HG03108 (cell line): ENCODE results near the gene MMP24.
"Not testable (repeated sequence)": the region's sequence is repeated elsewhere in the genome, so short reads cannot be mapped to it uniquely, and the experiment has no call there.

Experiments
- ATAC-seq: cut with Tn5 transposase; IDR thresholded peaks from one replicate; pipeline ENCODE4 v1.9.1; 2021; ENCODE audit warnings: moderate library complexity; ENCODE audit not compliant: unreplicated experiment

The MMP24 gene

DNA sequence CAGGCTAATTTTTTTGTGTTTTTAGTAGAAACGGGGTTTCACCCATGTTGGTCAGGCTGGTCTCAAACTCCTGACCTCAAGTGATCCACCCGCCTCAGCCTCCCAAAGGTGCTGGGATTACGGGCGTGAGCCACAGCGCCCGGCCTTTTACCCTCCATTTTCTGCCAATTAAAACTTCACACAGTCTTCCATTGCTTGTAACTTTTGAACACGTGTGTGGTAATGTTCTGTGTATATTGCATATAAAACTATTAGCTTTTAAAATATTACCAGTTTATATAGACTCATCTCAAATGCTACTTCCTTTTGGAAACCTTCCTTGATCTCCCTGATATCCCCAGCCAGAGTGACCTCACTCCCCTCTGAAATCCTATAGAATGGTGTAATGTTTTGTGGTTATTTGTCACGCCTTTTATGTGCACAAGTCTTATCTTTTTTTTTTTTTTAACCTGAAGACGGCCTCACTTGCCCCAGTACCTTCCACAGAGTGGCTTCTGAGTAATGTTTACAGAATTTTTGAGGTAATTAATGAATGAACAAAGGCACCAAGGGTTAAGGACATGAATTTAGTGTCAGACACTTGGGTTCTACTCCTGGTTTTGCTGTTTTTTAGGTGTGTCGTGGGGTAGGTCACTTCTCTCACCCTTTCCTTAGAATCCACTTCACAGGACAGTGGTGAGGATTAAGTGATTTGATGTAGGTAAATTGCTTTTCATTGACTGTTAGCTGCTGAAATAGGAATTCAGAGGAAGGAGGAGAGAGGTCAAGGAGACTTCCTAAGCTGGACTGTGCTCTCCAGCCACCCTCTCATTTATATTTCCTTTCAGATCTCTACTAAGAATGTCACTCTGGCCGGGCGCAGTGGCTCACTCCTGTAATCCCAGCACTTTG lies 11.2 kb upstream of the MMP24 start:
- ATAC-seq = no peak

DNA sequence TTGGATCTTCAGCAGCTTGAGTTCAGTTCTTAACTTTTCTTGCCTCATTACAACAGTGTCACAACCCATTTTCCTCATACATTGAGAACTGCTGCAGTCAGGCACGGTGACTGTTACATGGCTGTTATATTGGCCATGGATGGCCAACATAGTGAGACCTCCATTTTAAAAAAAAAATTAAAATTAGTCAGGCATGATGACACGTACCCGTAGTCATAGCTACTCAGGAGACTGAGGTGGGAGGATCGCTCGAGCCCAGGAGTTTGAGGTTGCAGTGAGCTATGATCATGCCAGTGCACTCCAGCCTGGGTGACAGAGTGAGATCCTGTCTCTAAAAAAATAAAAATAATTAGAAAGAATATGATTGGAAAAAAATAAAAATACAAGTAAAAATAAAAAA lies 9.9 kb upstream of the MMP24 start:
- no peak for ATAC-seq

DNA sequence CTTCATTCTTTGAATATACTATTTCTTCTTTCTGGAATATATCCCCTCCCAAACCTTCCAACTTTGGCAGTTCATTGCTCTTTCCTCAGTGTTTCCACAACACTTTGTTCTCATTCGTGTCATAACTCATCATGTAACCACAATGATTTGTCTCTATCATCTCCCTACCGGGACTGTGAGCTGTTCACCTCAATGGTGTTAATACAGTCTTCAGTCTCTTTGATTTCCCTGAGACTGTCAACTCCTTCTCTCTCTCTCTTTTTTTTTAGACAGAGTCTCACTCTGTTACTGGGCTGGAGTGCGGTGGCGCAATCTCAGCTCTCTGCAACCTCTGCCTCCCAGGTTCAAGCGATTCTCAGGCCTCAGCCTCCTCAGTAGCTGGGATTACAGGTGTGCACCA lies 2.5 kb upstream of the MMP24 start:
- no peak for ATAC-seq

DNA sequence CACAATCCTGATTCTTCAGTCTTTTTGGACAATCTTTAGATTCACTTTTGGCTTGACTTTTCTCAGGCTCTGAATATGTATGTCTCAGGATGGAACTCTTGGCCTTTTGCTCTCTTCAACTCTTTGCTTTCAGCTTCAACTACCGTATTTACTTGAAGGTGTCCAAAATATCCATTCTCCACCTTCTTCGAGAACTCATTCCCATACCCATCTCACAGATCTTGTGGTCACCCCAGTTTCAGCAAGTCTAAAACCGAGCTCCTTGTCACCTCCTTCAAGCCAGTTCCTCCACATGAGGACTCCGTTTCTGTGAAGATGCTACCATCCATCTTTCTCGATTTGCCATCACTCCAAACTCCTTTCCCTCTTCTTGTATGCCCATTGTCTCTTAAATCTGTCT lies 2.0 kb upstream of the MMP24 start:
- no peak for ATAC-seq

DNA sequence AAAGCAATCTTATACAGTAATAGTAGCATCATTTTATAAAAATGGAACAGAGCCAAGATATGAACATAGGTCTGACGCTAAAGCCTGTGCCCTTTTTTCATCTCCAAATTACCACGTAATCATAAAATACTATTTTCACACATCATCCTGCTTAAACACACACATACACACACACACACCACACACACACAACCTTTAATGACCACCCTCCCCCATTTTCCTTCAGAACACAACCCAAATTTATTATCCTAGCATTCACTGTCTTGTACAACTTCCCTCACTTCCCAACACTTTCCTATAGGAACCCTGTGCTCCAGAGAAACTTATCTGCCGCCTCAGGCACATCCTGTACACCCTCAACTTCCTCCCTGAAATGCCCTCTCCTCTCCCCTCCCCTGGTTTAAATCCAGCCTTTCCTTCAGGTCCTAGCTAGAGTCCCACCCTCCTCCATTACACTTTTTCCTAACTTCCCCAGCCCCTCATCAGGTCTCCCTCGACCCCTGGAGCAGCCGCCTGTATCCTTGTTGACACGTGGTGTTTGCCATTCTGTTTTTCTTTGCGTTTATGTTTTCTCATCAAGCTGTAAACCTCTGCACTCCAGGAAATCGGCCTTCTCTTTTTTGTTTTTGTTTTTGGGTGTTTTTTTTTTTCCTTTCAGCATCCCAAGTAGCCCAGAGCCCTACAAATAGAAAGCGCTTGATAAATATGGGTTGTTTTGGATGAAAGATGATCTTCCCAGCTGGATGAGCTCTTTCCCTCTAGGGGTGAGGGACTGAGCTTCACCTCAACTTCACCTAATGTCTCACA lies 968 bp upstream of the MMP24 start:
- ATAC-seq = no peak

DNA sequence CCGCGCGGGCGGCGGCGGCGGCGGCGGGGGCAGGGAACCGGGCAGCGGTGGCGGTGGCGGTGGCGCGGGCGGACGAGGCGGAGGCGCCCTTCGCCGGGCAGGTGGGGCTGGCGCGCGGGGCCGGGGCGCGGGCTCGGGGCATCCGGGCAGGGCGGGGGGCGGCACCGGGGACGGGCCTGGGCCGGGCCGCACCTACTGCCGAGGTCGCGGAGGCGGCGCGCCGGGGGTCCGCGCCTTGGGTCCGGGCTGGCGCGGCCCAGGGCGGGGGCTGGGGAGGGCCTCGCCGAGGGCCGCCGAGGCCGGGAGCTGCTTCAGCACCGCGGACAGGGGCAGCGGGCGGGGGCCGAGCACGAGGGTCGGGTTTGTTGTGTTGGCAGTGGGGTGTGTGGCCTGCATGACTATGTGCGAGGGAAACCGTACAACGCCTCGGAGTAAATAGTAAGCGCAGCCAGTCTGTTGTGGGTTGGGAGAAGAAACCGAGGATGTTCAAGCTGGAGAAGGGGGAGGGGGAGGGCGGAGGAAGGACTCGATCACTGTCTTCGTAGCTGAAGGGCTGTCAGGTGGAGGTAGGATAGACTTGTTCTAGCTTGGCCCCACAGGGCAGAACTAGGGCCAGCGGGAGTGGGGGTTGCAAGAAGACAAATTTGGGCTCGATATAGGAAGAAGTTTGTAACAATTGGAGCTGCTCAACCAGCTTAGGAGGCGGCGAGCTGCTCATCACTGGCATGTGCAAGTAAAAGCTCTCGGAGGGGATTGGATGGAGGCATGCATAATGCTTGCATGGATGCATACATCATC lies 593 bp downstream of the MMP24 start:
- no peak for ATAC-seq

DNA sequence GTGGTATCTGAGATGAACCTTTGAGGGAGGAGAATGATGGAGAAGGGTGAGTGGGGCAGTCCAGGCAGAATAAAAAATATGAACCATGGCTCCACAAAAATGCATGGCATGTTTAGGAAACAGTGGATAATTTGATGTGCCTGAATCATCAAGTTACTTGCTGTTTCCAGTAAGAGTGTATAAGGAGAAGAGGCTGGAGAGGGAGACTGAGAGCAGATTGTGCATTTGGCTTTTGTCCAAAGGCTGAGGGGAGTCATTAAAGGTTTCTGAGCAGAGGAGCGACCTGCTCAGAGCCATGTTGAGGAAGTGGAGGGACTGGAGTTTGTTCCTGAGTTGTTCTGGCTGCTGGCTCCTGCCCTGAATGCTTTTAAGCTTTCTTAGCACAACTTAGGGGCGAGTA lies 6.1 kb downstream of the MMP24 start:
- no peak for ATAC-seq

DNA sequence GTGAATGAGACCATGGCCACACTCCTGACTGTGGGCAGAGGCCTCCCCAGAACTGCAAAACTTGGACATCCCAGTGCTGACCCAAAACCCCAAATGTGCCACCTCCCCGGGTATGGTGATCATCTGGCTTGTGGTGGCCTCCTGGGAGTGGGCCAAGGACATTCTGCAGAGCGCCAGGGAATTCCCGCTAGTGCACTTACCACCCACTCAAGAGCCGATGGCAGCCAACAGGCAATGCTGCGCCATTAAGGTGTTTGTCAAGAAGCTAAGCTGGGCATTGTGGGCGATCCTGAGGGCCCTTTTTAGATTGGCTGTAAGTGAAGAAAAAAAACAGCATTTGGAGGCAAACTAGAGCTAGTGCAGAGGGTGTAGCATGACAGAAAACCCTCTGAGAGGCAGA lies 9.4 kb downstream of the MMP24 start:
- no peak for ATAC-seq

DNA sequence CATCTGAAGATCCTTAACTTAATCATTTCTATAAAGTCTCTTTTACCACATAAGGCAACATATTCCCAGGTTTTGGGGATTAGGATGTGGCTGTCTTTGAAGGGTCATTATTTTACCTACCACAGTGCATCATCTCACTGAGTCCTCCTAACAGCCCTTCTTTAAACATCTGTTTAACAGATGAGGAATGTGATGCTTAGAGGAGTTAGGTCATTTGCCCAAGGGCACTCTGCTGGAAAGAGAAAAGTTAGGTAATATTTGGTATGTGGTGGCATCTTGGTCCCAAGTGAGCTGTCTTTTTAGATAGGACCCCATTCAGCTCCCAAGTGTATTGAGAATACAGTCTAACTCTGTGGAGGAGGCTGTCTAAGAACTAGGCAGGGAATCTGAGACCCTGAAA lies 11.0 kb downstream of the MMP24 start:
- ATAC-seq = no peak

DNA sequence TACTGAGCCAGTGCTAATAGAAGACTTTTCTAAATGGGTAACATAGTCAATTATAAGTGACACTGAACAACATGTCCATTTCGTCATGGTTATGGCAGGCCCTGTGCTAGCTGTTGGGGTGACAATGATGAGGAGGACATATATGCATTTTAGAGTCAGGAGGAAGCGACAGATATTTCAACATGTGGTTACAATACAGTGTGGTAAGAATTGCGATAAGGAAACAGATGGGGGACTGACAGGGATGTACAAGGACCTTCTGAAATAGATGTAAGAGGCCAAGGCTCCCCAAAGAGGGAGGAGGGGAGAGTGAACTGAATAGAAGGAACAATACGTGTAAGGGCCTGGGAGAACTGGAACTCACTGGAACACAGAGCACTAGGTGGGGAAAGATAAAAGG lies 11.7 kb downstream of the MMP24 start:
- no peak for ATAC-seq

DNA sequence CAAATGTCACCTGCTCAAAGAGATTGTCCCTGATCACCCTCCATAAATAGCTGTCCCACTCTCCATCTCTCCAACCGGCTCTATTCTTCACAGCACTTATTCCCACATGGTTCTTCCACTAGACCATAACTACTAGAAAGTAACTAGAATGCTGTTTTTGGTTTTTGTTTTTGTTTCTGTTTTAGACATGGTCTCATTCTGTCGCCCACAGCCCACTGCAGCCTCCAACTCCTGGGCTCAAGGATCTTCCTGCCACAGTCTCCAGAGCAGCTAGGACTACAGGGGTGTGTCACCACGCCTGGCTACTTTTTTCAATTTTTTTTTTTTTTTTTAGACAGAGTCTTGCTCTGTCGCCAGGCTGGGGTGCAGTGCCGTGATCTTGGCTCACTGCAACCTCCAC lies 12.2 kb downstream of the MMP24 start:
- no peak for ATAC-seq

DNA sequence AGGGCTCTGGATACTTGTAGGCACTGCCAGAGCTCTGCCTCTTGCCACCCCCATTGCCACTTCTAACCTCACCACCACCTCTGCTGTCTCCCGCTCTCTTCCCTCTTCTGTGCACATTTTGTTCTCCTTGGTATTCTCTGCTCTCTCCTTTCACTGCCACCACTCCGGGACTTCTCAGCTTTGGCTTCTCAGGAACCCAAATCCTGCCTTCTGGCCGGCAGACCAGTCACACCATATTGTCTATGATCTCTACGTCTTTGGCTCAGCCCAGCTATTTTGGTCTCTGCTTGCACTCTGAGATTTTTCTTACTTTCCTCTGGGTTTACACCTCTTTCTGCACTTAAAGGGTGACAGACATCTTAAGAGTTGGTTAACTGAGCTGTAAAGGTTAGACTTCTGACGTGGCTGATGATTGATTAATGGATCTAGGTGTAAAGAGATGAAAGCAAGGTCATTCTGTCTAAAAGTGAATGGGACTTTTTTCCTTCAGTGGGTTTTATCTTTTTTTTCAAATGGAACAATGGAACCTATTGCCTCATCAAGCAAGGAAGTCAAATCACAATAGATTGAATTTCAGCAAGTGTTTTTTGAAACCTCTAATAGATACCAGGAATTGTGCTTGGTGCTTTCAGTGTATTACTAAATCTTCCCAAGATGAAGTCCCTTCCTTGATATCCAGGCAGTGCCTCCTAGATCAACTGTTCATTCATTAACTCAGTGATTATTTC lies 13.8 kb downstream of the MMP24 start:
- ATAC-seq = no peak

DNA sequence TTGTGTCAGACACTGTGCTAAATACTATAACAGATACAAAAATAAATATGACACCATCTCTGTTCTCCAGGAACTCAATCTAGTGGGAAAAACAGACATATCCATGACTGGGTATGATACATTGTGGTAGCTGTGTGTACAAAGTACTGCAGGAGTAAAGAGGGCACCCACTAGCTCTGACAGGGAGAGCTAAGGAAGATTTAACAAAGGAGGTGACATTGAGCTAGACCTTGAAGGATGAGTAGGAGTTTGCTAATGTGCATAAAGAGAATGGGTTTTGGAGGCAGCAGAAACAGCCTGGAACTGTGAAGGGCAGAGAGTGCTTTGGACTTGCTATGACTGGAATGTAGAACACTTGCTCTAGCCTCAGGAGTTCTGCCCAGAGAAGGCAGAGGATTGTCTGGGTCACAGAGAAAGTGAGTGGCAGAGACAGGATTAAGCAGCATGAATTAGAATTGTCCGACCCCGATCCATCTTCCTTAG lies 14.4 kb downstream of the MMP24 start:
- ATAC-seq = no peak

DNA sequence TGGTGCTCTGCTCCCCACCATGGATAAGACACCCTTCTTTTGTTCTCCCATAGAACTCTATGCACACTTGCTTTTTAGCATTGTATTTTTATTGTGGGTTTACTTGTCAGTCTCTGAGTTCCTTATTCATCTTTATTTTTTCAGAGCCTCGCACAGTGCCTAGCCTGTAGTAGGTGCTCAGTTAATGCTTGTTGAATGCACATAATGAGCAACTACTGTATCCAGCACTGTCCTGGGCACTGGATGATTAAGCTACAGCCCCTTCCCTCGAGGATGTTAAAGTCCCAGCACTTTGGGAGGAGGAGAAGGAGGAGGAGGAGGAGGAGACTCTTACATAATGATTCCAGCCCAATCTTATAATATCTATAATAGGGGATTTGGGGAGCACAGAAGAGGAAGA lies 16.8 kb downstream of the MMP24 start:
- ATAC-seq = no peak

DNA sequence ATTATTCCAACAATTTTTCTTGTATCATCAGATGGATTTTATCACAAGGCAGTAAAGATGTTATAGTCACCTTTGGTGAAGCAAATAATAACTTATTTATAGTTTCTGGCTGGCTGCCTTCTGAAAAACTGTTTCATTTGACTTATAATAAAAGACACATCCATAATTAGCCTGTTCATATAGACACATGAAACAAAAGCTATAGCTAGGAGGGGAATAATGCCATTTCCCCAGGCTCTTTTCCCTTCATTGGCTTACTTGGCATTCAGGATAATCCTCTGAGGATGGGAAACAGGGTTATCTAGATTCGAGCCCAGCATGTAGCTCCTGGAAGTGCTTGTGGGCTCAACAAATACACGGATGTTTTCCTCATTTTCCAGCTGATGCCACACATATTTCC lies 17.5 kb downstream of the MMP24 start:
- ATAC-seq = no peak

DNA sequence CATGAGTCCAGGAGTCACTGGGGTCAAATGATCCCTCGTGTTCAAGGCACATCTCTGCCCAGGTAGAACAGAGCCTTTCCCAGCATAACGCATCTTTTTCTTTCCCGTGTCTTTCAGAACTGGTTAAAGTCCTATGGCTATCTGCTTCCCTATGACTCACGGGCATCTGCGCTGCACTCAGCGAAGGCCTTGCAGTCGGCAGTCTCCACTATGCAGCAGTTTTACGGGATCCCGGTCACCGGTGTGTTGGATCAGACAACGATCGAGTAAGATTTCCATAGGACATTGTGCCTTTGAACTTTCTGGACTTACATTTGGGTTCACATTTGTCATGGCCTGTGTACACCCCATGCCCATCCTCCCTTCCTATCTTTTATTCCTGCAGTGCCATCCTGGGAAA lies 20.2 kb downstream of the MMP24 start:
- ATAC-seq = no peak

DNA sequence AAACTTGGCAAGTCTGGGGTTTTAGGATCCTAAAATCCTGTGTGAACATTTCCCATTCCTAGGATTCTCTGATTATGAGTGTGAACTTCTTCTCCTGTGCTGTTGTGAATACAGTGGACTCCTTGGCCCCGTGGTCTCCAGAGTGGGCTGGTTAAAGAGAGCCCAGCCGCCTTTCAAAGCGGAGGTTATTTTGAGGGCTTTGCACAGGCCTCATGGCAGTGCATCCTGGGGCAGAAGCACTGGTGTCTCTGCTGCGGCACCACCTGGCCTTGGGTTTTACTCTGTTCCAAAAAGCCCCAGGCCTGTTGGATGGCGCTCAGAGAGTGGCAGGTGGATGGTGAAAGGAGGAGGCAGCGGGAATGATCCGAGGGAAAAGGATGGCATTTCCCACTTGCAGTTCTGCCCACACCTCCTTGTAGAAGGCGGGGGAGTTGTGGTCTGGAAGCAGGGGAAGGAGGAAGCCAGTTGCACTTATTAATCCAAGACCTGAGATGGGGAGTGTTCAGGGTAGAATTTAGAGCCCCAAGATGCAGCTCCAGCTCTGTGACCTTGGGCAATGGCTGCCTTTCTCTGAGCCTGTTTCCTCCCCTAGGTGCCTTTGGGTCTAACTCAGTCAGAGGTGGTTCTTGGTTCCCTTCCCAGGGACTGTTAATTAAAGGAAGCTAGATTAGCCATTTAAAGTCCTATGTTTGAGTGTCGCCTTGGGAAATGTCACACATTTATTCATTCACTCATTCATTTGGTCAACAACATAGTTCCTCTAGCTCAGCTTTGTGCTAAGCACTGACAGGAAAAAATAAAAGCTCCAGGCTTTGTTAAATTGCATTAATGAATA lies 22.4 kb downstream of the MMP24 start:
- no peak for ATAC-seq

DNA sequence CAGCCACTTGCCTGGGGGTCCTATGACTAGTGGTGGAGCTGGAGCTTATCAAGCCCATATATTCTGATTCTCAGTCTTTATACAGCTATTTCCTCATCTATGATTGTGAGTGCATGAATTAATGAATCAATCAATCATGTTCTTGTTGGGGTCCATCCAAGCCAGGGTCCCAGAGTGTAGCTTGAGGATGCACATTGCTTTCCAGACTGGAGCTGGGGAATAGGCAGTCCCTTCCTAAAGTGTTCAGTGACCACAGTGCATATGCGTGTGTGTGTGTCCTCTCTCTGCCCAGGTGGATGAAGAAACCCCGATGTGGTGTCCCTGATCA lies 25.1 kb downstream of the MMP24 start:
- no peak for ATAC-seq

DNA sequence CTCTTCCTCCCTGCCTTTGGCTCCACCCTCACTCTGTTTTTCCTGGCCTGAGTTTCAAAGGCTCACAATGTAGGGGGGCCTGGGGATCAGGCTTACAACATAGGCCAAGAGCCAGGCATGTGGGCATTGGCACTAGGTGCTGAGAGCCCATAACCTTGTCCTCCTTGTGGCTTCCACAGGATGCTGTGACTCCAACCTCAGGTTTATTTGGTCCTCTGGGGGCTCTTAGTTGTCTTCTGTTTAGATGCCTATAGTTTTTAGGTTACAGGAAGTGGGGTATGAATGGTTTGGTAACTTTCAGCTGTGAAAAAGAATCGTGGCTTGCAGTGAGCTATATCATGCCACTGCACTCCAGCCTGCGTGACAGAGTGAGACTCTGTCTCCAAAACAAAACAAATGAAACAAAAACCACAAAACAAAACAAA lies 25.6 kb downstream of the MMP24 start:
- ATAC-seq = peak; percentile 87

DNA sequence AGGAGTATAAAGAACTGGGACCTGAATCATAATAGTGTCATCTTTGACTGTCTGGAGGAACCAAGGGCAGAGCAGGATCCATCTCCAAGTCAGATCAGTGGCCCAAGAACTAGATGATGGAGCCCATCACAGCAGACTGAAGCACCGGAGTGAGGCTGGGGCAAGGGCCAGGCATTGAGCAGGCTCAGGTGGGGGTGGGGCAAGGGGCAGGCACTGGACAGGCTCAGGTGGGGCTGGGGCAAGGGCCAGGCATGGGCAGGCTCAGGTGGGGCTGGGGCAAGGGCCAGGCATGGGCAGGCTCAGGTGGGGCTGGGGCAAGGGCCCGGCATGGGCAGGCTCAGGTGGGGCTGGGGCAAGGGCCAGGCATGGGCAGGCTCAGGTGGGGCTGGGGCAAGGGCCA lies 26.1 kb downstream of the MMP24 start:
- not testable (repeated sequence) for ATAC-seq
